CD4-positive, alpha-beta T cell treated with Interleukin-15 for 4 hours (primary cell): ENCODE results near the gene WWOX.

Experiments
- DNase-seq: peaks from one replicate; pipeline ENCODE4 v3.0.0-alpha.2; 2020; ENCODE audit warnings: low spot score

Gene WWOX

DNA sequence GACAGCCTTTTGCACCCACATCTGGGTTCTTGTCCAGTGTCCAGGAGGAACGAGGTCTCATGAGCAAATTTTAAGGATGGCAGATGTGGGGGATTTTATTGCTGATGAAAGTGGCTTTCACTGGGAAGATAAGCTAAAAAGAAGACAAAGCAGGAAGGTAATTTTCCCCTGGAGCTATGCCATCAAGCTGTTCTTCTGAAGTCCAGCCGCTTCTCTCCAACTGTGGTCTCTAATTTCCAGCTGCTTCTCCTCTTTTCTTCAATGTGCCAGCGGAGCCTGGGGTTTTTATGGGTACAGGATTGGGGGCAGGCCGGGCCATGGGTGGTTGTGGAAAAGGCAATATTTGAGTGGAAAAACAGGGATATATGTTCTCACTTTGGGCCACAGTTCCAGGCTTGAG is 430.8 kb downstream of the WWOX start:
- no peak for DNase-seq

DNA sequence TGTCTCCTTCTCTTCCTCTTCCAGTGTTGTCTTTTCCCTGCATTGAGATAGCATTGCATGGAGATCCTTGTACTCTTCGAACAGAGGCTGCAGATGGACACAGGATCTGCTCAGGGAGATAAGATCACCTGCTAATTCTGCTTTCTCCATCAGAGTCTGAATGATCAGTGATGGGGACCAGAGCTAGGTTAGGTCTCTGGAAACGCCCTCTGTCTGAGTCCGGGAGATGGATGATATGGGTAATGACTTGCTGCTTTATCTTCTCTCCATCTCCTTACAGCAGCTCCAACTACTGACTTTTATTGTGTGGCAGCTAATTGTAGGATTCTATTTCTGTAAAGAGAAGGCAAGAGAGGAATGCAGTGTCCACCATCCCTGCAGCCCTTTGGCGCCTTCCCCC is 435.6 kb downstream of the WWOX start:
- DNase-seq = no peak

DNA sequence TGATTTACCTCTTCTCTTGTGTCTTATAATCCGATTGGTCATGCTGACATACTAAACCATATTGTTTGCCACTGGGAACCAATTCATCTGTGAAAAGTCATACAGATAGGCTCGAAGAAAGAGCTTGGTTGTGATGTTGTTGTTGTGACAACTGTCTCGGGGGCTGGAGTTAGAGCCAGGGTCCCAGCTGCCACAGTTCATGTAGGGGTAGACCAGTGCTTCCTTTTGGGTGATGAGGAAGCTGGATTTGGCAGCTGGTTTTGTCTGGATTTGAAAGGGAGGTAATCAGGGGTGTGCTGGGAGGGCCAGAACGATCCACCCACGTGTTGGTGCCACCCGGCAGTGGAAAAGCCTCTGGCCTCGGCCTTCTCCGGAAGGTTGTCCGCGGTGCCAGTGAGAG is 438.1 kb downstream of the WWOX start:
- no peak for DNase-seq

DNA sequence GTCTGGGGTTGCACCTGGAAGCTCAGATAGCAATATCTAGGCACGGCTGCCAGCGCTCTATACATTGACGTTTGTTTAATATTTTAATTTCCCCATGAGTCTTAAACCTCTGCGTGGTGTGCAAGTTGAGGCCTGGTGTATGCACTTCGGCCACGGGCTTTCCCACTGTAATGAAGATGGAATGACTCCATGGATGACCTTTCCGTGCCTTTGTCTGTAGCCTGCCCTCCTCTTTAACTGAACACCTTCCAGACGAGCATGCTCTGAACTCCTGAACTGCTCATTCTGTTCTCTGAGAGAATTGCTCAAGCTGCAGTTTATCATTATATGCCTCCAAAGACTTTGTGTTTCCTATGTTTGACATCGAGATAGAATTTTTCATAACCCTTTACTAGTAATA is 438.8 kb downstream of the WWOX start:
- DNase-seq = no peak

DNA sequence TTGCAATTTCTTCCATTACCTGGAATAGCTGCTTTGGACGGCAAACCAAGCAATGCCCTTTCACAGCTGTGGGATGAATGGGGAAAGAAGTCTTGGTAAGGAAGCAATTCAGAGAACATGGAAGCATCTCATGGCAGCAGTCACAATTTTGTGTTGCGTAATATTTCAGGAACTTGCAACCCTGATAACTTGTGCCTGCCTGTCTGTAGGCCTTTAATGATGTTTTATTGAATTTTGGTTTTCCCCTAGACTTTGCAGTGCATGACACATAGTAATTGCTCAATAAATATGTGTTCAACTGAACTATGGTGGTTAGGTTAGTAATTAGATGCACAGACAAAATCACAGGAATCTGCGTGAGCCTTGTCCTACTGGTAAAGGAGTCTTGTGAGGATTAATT is 439.5 kb downstream of the WWOX start:
- no peak for DNase-seq

DNA sequence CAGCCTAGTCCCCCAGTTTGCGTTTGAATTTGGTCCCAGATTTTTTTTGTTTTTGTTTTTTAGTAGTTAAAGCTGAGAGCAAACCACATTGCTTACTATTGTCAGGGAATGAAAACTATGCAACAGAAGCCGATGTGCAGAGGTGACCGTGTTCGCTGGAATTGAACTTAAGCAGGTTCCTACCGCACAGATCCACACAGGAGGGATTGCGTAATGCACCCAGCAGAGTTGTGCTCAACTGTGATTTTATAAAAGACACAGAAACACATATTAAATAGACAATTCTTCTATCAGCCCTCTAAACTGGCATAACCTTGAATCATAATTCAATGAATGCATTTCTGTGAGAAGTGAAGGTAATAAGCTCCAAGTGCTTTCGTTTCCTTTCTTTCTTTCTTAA is 443.0 kb downstream of the WWOX start:
- no peak for DNase-seq

DNA sequence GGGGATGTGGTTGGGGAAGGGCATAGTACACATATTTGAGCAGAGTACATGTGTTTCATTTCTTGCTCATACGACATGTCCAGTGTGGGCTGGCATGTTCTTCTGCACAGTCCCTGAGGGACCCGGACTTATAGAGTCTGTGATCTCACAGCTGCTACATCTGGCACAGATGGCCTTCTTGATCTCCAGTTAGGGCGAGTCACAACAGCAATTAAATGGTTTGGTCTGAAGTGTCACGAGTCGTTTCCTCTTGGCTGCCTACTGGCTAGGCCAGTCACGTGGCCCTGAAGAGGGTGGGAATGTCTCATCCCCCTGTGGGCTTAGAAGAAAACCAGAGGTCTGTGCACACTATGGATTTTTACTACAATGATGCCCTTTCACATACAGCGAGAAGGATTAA is 443.6 kb downstream of the WWOX start:
- no peak for DNase-seq

DNA sequence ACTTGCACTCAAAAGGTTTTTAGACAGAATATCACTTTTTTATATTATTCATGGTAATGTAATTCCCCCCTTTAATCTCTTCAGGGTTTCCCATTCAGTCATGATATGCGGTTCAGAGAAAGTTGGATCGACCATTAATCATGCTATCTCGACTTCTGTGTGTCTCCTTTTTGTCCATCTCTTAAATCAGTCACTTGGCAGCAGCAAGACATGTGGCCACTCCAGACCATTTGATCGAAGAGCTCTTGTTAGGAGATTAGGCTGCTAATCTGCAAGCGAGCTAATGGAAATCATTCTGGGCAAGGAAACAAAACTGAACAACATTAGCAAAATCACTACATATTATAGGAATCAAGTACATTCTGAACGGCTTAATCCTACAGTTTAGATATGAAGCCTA is 449.9 kb downstream of the WWOX start:
- no peak for DNase-seq

DNA sequence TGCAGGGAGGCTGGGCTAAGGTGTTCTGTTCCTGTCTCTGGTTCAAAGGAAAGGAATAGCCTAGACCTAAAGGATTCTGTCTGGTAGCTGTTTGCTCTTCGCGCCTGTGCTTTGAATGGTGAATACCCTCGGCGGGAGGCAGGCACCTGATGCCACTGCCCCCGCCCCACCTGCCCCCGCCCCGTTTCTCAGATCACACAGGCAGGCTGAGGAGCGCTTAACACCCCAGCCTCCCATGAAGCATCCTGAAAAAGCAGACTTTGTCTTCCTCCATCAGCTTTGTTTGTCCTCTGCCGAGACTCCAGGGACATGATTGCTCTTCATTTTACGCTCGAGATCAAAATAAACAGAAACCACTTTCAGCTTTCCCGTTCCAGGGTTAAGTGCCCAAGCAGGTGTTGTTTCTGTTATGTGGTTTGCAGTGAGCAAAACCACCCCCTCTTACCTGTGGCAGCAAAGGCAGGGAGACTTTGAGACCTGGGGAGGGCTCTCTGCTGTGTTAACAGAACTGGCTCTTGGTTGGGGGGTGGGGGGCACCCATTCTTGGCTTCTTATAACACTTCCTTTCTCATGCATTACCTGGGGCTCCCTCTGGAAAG is 452.1 kb downstream of the WWOX start:
- no peak for DNase-seq

DNA sequence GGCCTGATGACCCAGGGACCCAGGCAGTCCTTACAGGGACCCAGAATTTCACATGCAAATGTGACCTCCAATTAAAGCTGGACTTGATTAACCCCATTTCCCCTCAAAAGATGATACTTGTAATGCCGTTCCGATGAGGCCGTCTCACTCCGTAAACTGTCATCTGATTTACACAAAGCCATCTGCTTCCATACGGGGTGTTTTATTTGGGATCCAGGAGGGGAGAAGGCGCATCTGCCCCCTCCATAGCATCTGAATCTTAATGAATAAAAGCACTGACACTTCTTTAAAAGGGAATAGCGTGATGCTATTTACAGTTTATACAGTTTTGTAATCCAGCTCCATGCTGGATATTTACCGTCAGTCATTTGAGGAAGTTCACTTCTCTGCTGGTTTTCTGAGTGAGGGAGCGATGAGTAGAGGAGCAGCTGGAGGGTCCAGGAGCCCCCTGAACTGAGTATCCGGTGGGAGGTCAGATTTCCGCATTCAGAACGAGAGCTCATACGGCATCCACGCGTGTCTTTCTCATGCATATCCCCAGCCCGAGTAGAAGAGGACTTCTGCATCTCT is 452.7 kb downstream of the WWOX start:
- no peak for DNase-seq

DNA sequence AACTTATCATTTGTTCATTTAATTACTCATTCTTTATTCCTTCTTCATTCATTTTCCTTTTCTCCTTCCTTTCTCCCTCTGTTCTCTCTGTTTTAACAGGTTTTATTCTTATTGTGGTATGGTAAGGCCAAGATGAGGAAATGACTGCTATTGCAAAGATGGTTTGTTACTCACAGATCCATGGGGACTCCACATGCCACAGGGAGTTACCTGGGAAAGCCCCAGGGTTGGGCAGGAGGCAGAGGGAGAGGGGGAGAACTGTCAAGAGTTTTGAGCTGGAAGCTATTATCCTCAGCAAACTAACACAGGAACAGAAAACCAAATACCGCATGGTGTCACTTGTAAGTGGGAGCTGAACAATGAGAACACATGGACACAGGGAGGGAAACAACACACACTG is 453.3 kb downstream of the WWOX start:
- no peak for DNase-seq

DNA sequence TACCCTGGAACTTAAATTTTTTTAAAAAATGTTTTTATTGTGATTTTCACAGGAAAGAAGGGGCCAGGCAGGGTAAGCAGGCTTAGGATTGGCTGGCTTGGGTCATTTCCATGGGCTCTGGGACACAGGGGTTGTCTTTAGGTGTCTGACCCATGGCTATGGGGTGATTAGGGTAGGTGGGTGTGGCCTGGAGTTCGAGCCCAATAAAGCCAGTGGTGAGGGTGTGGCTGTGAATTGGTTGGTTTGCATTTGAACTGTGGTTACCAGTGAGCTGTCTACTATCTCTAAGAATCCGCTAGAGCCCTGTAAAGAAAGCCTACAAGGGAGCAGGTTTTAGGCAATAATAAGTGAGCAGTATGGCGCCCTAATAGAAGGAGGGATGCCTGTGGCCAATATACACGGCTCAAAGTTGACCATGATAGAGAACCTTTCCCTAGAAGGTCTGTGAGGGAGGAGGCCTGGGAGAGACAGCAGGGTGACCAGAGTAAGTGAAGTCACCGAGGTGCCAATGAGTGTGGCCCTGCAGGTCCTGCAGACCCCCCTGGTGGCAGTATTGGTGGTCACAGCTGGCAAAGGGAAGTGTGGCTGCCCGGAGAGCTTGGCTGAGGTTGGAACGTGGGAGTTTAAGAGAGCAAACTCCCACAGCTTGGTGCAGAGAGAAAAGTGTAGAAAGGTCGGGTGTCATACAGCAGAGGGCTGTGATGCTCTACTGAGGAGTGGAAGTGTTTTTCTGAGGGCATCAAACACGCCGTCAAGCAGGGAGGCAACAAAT is 454.0 kb downstream of the WWOX start:
- DNase-seq = no peak

DNA sequence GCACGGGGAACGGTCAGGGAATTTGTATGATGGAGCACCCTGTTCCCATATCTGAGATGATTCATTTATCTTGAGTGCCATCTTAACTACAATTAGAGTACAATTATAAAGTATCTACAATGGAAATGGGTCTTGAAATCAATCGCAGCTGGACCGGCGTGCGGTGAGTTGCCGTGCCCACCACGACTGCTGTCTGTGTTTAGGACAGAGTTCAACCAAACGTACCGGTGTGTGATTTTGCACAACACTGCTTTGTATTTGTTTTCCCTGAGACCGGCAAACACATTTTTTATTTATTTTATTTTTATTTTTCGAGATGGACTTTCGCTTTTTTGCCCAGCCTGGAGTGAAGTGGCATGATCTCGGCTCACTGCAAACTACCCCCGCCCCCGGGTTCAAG is 457.0 kb downstream of the WWOX start:
- DNase-seq = no peak

DNA sequence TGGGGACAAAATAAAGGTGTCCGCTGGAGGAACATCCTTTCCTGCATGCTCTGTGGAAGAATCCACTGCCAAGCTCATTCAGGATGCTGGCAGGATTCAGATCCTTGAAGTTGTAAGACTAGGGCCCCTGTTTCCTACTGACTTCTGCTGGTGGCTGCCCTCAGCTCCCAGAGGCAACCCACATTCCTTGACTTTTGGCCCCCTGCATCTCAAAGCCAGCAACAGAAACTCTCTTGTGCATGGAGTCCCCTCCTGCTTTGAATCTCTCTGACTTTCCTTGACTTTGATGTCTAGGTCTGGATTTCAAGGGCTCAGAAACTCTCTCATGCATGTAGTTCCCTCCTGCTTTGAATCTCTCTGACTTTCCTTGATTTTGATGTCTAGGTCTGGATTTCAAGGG is 461.5 kb downstream of the WWOX start:
- DNase-seq = no peak

DNA sequence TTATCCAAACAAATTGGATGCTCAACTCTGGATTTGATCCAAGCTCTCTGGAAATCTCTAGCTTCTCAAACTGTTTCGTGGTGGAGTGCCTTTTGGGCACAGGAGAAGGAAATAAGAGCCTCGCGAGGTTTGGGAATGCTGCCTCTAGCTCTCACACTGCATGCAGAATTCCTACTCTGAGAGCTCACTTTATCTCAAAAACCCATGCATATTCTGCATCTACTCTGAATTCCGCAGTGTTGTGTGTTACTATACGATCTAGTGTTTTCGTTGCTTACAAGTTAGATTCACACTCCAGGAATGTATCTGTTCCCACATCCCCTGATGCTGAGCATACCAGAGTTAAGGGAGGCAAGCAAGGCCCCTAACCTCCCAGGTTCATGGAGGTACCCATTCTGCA is 462.7 kb downstream of the WWOX start:
- no peak for DNase-seq

DNA sequence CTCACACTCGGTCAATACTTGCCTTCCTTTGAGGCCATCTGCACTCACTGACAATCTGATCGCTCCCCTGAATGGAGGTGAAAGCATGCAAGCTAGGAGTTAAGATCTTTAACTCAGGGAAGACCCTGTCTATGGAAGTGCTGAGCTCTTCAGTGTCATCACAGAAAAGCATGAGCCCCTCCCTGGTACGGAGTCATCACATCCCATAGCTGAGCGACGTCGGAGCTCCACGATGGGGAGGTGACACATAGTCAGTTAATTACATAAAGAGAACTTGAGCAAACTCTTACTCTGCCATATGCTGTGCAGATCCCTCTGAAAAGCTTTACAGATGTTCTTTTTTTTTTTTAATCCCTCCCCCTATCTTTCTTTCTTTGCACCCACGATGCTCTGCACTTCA is 463.2 kb downstream of the WWOX start:
- DNase-seq = no peak

DNA sequence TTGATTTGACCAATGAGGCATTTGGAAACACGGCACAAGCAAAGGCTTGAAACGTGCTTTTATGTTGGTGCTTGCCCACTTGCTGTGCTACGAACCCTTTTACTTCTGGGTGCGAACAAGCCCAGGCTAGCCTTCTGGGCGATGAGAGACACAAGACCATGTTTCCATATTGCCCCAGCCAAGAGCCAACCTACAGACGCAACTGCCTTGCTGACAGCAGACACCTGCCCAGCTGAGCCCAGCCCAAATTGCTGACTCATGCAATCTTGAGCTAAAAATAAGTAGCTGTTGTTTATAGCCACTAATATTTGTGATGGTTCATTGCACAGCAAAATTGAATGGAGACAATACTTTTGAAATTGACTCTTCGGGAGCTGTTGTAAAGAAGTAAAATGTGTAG is 464.5 kb downstream of the WWOX start:
- no peak for DNase-seq

DNA sequence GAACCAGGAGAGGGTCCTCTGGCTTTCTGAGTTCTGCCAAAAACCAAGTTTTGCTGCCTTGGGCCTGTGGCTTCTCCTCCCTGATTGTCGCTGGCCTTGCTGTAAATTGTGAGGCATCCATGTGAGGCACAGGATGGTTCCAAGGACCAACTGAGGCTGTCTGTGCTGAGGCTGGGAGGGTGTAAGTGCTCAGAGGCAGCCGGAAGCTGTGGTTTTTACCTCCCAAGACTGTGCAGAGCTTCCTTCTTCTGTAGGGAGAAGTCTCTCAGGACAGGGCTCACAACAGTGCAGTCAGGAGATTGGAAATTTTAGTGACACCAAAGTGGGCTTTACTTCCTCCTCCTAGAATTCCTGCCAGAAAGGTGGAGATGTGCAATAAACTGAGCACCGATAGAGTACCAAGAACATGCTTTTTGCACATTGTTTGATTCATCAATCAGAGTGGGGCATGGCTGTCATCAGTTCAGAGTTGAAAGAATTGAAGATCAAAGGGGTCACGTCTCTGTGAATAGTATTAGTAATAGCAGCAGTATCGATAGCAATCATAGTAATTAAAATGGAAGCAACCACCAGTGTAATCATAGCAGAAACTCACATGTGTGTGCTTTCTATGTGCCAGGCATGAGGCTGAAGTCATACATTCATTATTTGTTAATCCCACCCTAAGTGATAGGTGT is 467.1 kb downstream of the WWOX start:
- DNase-seq = no peak

DNA sequence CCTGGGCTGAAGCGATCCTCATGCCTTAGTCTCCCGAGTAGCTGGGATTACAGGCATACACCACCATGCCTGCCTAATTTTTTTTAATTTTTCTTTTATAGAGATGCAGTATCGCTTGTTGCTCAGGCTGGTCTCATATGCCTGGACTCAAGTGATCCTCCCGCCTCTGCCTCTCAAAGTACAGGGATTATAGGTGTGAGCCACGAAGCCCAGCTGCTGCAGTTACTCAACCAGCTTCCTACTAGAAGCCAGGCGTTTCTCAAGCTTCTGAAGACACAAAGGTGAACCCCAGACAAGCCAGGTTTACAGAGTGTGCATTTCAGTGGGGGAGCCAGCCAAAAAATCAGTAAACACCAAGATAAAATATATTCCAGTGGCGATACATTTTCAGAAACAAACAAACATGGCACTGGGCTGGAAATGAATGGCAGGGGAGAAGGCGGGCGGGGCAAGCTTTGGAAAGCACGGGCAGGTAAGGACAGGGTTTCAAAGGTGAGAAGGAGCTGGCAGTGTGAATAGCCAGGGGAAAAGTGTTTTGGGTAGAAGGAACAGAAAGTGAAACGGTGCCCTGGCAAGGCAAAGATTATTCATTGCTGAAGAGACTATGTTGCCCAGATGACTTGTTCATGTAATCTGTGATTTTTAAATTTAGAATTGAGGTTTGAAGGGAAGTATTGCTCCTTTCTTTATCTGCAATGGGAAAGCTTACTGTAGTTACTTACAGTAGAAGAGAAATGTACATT is 471.1 kb downstream of the WWOX start:
- no peak for DNase-seq

DNA sequence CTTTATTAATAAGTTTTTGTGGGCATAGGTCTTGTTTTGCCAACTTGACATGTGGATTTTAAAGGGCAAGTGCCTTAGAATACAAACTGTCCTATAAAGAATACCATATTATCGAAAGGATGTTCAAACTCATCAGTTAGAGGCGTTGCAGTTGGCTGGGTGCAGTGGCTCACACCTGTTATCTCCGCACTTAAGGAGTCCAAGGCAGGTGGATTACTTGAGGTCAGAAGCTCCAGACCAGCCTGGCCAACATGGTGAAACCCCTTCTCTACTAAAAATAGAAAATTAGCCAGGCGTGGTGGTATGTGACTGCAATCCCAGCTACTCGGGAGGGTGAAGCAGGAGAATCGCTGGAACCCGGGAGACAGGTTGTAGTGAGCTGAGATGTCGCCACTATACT is 472.0 kb downstream of the WWOX start:
- no peak for DNase-seq

DNA sequence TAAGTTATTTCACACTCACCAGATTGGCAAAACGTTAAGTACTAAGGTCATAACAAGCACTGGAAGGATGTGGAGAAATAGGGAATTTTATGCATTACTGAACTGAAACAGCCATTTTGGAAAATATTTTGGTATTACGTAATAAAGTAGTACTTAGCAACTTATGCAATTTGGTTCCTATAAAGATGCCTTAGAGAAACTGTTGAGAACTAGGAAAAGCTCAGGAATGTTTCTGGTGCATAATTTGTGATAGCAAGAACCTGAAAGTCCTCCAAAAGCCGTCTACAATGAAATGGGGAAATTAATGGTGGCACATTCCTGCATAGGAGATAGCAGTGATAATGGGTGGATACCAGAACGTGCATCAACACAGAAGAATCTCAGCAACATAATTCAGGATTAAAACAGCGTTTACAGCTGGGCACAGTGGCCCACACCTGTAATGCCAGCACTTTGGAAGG is 472.5 kb downstream of the WWOX start:
- DNase-seq = no peak

DNA sequence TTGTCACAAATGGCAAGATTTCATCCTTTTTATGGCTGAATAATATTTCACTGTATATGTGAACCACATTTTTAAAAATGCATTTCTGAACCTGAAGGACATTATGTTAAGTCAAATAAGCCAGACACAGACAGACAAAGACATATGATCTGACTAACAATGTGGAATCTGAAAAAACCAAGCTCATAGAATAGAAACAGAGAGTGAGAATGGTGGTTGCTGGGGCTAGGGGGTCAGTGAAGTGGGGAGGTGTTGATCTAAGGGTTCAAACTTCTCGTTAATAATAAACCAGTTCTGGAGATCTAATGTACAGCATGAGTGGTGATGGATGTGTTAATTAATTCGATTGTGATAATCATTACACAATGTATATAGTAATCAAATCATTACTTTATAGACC is 475.1 kb downstream of the WWOX start:
- DNase-seq = no peak
